HEK293 (cell line): ENCODE data around the gene SSBP2.

ENCODE experiments used
- CTCF ChIA-PET: fragments of 350-600 bp; formaldehyde crosslinking; extraction: SDS; loops from one replicate; lab custom pipeline; 2021; ENCODE audit warnings: antibody characterized with exemption; lab: Yijun Ruan, JAX
- POLR2A ChIA-PET: fragments of 300-600 bp; formaldehyde crosslinking; extraction: SDS; loops from one replicate; lab custom pipeline; 2020; ENCODE audit warnings: antibody characterized with exemption, inconsistent platforms; lab: Yijun Ruan, JAX
- H3K27ac ChIP-seq: fragments of 200-500 bp; sonication (Bioruptor generic); 2 replicates; pipeline ENCODE4 v1.5.1; 2014; ENCODE audit warnings: low read depth, low read length, control low read depth, inconsistent platforms; ENCODE audit errors: extremely low read depth
- H3K36me3 ChIP-seq, 2 experiments: fragments of 200-500 bp in 1 of 2; sonication (Bioruptor generic) in 1 of 2; 1 replicate in 1 of 2; 2 replicates in 1 of 2; pipeline ENCODE4 v1.5.1; 2014 to 2017; ENCODE audit warnings: inconsistent platforms in 2 of 2, low read length in 2 of 2; ENCODE audit not compliant: control insufficient read depth in 2 of 2, insufficient read depth in 1 of 2
- H3K4me1 ChIP-seq: fragments of 200-500 bp; sonication (Bioruptor generic); 2 replicates; pipeline ENCODE4 v1.5.1; 2014; ENCODE audit warnings: mild to moderate bottlenecking, low read length, inconsistent platforms; ENCODE audit not compliant: control insufficient read depth, insufficient read depth
- H3K4me3 ChIP-seq: 2 replicates; pipeline ENCODE4 v1.5.1; 2011; ENCODE audit warnings: low read depth, mild to moderate bottlenecking, control low read depth, low read length, moderate library complexity
- H3K9me3 ChIP-seq: fragments of 200-500 bp; sonication (Bioruptor generic); 2 replicates; pipeline ENCODE4 v1.5.1; 2014; ENCODE audit warnings: low read depth, low read length, inconsistent platforms; ENCODE audit not compliant: control insufficient read depth, insufficient read depth
- GLI2 ChIP-seq: fragments of 450-650 bp; formaldehyde crosslinking; IDR thresholded peaks from 2 replicates; pipeline ENCODE4; 2017; ENCODE audit warnings: missing biosample characterization, missing genetic modification characterization, low read depth, borderline replicate concordance
- HOXD13 ChIP-seq: sonication (generic); formaldehyde crosslinking; IDR thresholded peaks from 2 replicates; pipeline ENCODE4 v1.8.0; 2022; ENCODE audit warnings: missing genetic modification reagents, borderline replicate concordance
- PRDM1 ChIP-seq: fragments of 450-650 bp; formaldehyde crosslinking; IDR thresholded peaks from 2 replicates; pipeline ENCODE4; 2016; ENCODE audit warnings: missing biosample characterization, missing genetic modification characterization
- REPIN1 ChIP-seq: fragments of 450-650 bp; formaldehyde crosslinking; IDR thresholded peaks from 2 replicates; pipeline ENCODE4 v1.5.1; 2017; ENCODE audit warnings: missing biosample characterization, missing genetic modification characterization, low read depth
- TRIM28 ChIP-seq: IDR thresholded peaks from 2 replicates; pipeline ENCODE4 v1.6.1; 2011; ENCODE audit warnings: low read length, control low read depth, borderline replicate concordance
- YY2 ChIP-seq: fragments of 450-650 bp; formaldehyde crosslinking; IDR thresholded peaks from 2 replicates; pipeline ENCODE4 v1.5.1; 2016; ENCODE audit warnings: missing biosample characterization, missing genetic modification characterization
- ZBTB1 ChIP-seq: fragments of 450-650 bp; formaldehyde crosslinking; IDR thresholded peaks from 2 replicates; pipeline ENCODE4 v1.5.1; 2016; ENCODE audit warnings: missing biosample characterization, missing genetic modification characterization
- ZBTB17 ChIP-seq: fragments of 450-650 bp; formaldehyde crosslinking; IDR thresholded peaks from 2 replicates; pipeline ENCODE4 v1.5.1; 2016; ENCODE audit warnings: missing biosample characterization, missing genetic modification characterization
- ZBTB20 ChIP-seq: fragments of 450-650 bp; formaldehyde crosslinking; IDR thresholded peaks from 2 replicates; pipeline ENCODE4 v1.5.1; 2016; ENCODE audit warnings: missing biosample characterization, missing genetic modification characterization
- ZNF16 ChIP-seq: fragments of 450-650 bp; formaldehyde crosslinking; IDR thresholded peaks from 2 replicates; pipeline ENCODE4 v1.5.1; 2016; ENCODE audit warnings: low read depth, missing biosample characterization, missing genetic modification characterization
- ZNF169 ChIP-seq: fragments of 450-650 bp; formaldehyde crosslinking; IDR thresholded peaks from 2 replicates; pipeline ENCODE4 v1.5.1; 2016; ENCODE audit warnings: missing biosample characterization, missing genetic modification characterization
- ZNF174 ChIP-seq: fragments of 450-650 bp; formaldehyde crosslinking; IDR thresholded peaks from 2 replicates; pipeline ENCODE4 v1.5.0; 2017; ENCODE audit warnings: missing biosample characterization, mild to moderate bottlenecking, missing genetic modification characterization
- ZNF184 ChIP-seq: fragments of 450-650 bp; IDR thresholded peaks from 2 replicates; pipeline ENCODE4 v1.5.1; 2018; ENCODE audit warnings: missing biosample characterization, mild to moderate bottlenecking, missing genetic modification characterization
- ZNF211 ChIP-seq: fragments of 450-650 bp; formaldehyde crosslinking; IDR thresholded peaks from 2 replicates; pipeline ENCODE4 v1.5.1; 2016; ENCODE audit warnings: low read depth, missing biosample characterization, missing genetic modification characterization
- ZNF274 ChIP-seq, 2 experiments: fragments of 200-500 bp in 1 of 2; fragments of 450-650 bp in 1 of 2; sonication (Bioruptor generic) in 1 of 2; formaldehyde crosslinking in 1 of 2; IDR thresholded peaks; 2 replicates each; pipeline versions ENCODE4 v1.5.1 to v1.6.1; 2014 to 2016; ENCODE audit warnings: borderline replicate concordance in 1 of 2, inconsistent platforms in 1 of 2, low read length in 1 of 2, missing biosample characterization in 1 of 2, missing genetic modification characterization in 1 of 2
- ZNF366 ChIP-seq: fragments of 450-650 bp; formaldehyde crosslinking; conservative IDR thresholded peaks from 2 replicates; pipeline ENCODE4 v1.5.1; 2016; ENCODE audit warnings: missing biosample characterization, missing genetic modification characterization
- ZNF48 ChIP-seq: fragments of 450-650 bp; formaldehyde crosslinking; IDR thresholded peaks from 2 replicates; pipeline ENCODE4 v1.5.1; 2016; ENCODE audit warnings: missing biosample characterization, missing genetic modification characterization
- ZNF501 ChIP-seq: fragments of 450-650 bp; formaldehyde crosslinking; IDR thresholded peaks from 2 replicates; pipeline ENCODE4 v1.5.1; 2016; ENCODE audit warnings: missing biosample characterization, missing genetic modification characterization
- ZNF521 ChIP-seq: fragments of 450-650 bp; formaldehyde crosslinking; IDR thresholded peaks from 2 replicates; pipeline ENCODE4 v1.5.1; 2017; ENCODE audit warnings: missing biosample characterization, mild to moderate bottlenecking, missing genetic modification characterization
- ZNF529 ChIP-seq: fragments of 450-650 bp; formaldehyde crosslinking; IDR thresholded peaks from 2 replicates; pipeline ENCODE4 v1.5.1; 2017; ENCODE audit warnings: missing genetic modification characterization, missing biosample characterization; ENCODE audit not compliant: insufficient replicate concordance
- ZNF560 ChIP-seq: fragments of 450-650 bp; formaldehyde crosslinking; IDR thresholded peaks from 2 replicates; pipeline ENCODE4 v1.5.1; 2017; ENCODE audit warnings: missing biosample characterization, missing genetic modification characterization, borderline replicate concordance
- ZNF600 ChIP-seq: fragments of 450-650 bp; formaldehyde crosslinking; IDR thresholded peaks from 2 replicates; pipeline ENCODE4 v1.5.1; 2016; ENCODE audit warnings: missing biosample characterization, missing genetic modification characterization
- ZNF660 ChIP-seq: fragments of 450-650 bp; IDR thresholded peaks from 2 replicates; pipeline ENCODE4 v1.5.1; 2018; ENCODE audit warnings: missing biosample characterization, mild to moderate bottlenecking, missing genetic modification characterization
- ZNF707 ChIP-seq: fragments of 450-650 bp; formaldehyde crosslinking; IDR thresholded peaks from 2 replicates; pipeline ENCODE4 v1.5.1; 2016; ENCODE audit warnings: missing biosample characterization, missing genetic modification characterization
- TF ChIP-seq, protein P1 (sequence below): fragments of 450-650 bp; formaldehyde crosslinking; IDR thresholded peaks from 2 replicates; pipeline ENCODE4 v1.5.1; 2017; ENCODE audit warnings: missing biosample characterization, missing genetic modification characterization
- TF ChIP-seq, protein P2 (sequence below): fragments of 450-650 bp; formaldehyde crosslinking; IDR thresholded peaks from 2 replicates; pipeline ENCODE4 v1.5.1; 2016; ENCODE audit warnings: missing biosample characterization, missing genetic modification characterization, low read depth
- TF ChIP-seq, protein P3 (sequence below): fragments of 450-650 bp; formaldehyde crosslinking; IDR thresholded peaks from 2 replicates; pipeline ENCODE4 v1.5.1; 2016; ENCODE audit warnings: missing biosample characterization, missing genetic modification characterization

The SSBP2 gene

DNA sequence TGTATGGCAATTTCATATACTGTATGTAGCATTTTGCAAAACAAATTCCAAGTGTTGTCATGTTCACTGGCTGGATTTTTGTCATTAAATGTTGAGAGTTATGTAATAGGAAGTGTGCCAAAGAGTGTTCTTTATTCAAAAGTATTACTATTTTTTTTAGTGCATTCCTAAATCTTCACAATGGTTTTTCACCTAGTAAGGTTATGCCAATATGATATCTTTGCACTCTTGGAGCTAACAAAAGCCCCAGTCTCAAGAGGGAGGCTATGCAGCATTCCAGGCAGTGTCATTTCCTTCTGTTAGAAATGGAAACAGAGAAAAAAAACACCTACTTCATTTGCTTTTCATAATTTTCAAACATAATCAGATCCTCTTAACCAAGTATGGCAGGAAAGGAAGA lies 5.1 kb upstream of the SSBP2 start:
- H3K36me3 ChIP-seq: no peaks in the 10 kb centered on the region
- TF ChIP-seq, protein P1, sequence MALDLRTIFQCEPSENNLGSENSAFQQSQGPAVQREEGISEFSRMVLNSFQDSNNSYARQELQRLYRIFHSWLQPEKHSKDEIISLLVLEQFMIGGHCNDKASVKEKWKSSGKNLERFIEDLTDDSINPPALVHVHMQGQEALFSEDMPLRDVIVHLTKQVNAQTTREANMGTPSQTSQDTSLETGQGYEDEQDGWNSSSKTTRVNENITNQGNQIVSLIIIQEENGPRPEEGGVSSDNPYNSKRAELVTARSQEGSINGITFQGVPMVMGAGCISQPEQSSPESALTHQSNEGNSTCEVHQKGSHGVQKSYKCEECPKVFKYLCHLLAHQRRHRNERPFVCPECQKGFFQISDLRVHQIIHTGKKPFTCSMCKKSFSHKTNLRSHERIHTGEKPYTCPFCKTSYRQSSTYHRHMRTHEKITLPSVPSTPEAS (tag by site-specific recombination): no peak
- TF ChIP-seq, protein P2, sequence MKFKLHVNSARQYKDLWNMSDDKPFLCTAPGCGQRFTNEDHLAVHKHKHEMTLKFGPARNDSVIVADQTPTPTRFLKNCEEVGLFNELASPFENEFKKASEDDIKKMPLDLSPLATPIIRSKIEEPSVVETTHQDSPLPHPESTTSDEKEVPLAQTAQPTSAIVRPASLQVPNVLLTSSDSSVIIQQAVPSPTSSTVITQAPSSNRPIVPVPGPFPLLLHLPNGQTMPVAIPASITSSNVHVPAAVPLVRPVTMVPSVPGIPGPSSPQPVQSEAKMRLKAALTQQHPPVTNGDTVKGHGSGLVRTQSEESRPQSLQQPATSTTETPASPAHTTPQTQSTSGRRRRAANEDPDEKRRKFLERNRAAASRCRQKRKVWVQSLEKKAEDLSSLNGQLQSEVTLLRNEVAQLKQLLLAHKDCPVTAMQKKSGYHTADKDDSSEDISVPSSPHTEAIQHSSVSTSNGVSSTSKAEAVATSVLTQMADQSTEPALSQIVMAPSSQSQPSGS (tag by site-specific recombination): no peak
- TF ChIP-seq ZNF501 (tag by site-specific recombination) (no peak), YY2 (no peak), ZBTB1 (tag by site-specific recombination) (no peak), GLI2 (tag by site-specific recombination) (no peak), ZNF16 (tag by site-specific recombination) (no peak), TRIM28 (no peak), ZNF600 (tag by site-specific recombination) (no peak), ZNF169 (tag by site-specific recombination) (no peak), ZNF274 (IDR thresholded peaks at IDR 0.05; ENCODE audit: low read length) (no peak), ZNF274 (tag by site-specific recombination; IDR thresholded peaks at IDR 0.05; ENCODE audit: borderline replicate concordance) (no peak), ZNF184 (tag by site-specific recombination) (no peak), ZNF174 (tag by site-specific recombination) (no peak), ZNF48 (tag by site-specific recombination) (no peak), ZNF366 (tag by site-specific recombination) (no peak)
- ChIA-PET POLR2A (interaction anchor here (1.4 to 2.3 kb wide), 2 partner anchors 96 to 216 kb away, joined by 3 to 16 read pairs; partner anchors contain the start of gene ATG10), CTCF (interaction anchor here (0.7 to 1.5 kb wide), 2 partner anchors 95 to 101 kb away, joined by 3 to 4 read pairs; no protein-coding TSS in a partner anchor)
- no peak overlapping the region for H3K4me3 ChIP-seq
- no peak overlapping the region for H3K27ac ChIP-seq
- no peaks in the 10 kb centered on the region for H3K9me3 ChIP-seq
- no peaks in the 10 kb centered on the region for H3K4me1 ChIP-seq

DNA sequence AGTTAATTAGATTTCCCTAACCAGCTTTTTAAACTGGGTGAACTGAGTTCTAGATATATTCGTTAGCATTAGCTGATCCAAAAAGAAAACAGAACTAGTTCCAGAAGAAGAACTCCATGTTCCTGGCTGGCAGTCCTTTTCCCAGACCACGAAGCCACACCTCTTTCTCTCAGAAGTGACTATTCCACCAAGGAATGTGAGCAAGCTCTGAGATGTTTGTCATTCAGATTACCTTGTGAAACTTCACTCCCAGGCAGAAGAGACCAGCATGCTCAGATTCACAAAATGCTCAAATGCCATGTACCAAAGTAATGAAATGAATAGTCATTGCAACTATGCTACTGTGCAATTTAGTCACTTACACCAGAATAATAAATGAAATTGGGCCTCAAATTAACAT lies 4.4 kb upstream of the SSBP2 start:
- ChIA-PET CTCF (interaction anchor here (0.7 to 1.5 kb wide), 8 partner anchors 32 to 471 kb away, joined by 3 to 5 read pairs (median 4); no protein-coding TSS in a partner anchor), POLR2A (interaction anchor here (0.7 to 2.3 kb wide), 3 partner anchors 97 to 216 kb away, joined by 3 to 16 read pairs (median 3); partner anchors contain the start of gene ATG10)
- Histone ChIP-seq H3K9me3 (no peaks in the 10 kb centered on the region), H3K27ac (no peak overlapping the region), H3K36me3 (no peaks in the 10 kb centered on the region), H3K4me1 (no peaks in the 10 kb centered on the region), H3K4me3 (no peak overlapping the region)
- peak; percentile 87 for TF ChIP-seq ZBTB20
- TF ChIP-seq REPIN1: no peak
- TF ChIP-seq ZNF660 (tag by site-specific recombination): 0 out of 2 replicates have a peak, but pooled peaks have one; percentile 33
- TF ChIP-seq PRDM1: peak; percentile 34; the same call in 1 of the 2 replicates
- no peak for TF ChIP-seq ZNF211
- TF ChIP-seq HOXD13 (CRISPR knock-in tag): no peak
- no peak for TF ChIP-seq ZNF529 (tag by site-specific recombination)
- TF ChIP-seq ZNF707: no peak
- TF ChIP-seq ZNF521 (tag by site-specific recombination): no peak
- peak; percentile 53; the same call in 1 of the 2 replicates for TF ChIP-seq ZNF366 (tag by site-specific recombination)
- no peak for TF ChIP-seq ZNF560
- TF ChIP-seq, protein P3, sequence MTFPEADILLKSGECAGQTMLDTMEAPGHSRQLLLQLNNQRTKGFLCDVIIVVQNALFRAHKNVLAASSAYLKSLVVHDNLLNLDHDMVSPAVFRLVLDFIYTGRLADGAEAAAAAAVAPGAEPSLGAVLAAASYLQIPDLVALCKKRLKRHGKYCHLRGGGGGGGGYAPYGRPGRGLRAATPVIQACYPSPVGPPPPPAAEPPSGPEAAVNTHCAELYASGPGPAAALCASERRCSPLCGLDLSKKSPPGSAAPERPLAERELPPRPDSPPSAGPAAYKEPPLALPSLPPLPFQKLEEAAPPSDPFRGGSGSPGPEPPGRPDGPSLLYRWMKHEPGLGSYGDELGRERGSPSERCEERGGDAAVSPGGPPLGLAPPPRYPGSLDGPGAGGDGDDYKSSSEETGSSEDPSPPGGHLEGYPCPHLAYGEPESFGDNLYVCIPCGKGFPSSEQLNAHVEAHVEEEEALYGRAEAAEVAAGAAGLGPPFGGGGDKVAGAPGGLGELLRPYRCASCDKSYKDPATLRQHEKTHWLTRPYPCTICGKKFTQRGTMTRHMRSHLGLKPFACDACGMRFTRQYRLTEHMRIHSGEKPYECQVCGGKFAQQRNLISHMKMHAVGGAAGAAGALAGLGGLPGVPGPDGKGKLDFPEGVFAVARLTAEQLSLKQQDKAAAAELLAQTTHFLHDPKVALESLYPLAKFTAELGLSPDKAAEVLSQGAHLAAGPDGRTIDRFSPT (tag by site-specific recombination): no peak
- no peak for TF ChIP-seq ZNF48 (tag by site-specific recombination)
- peak; percentile 39; the same call in 1 of the 2 replicates for TF ChIP-seq ZBTB17 (tag by site-specific recombination)
